Activated naive CD8-positive, alpha-beta T cell treated with anti-CD3 and anti-CD28 coated beads, Interleukin-2, amount 50 U/mL, for 24 hours (primary cell): ENCODE measurements around the gene SHISA4.
"Not testable (repeated sequence)": the region's sequence is repeated elsewhere in the genome, so short reads cannot be mapped to it uniquely, and the experiment has no call there.

Experiments used
- ATAC-seq: fragments of 150-1000 bp; cut with Tn5 transposase; one replicate; pipeline ENCODE4 v1.10.0; 2021
- DNase-seq: peaks from one replicate; pipeline ENCODE4 v3.0.0; 2021
- H3K27ac Mint-ChIP-seq: one replicate; pipeline ENCODE4 v1.8.0; 2021; ENCODE audit warnings: mild to moderate bottlenecking, mixed read lengths
- H3K27me3 Mint-ChIP-seq: one replicate; pipeline ENCODE4 v1.8.0; 2021; ENCODE audit warnings: mixed read lengths
- H3K36me3 Mint-ChIP-seq: one replicate; pipeline ENCODE4 v1.8.0; 2021; ENCODE audit warnings: low read depth, mixed read lengths
- H3K4me1 Mint-ChIP-seq: one replicate; pipeline ENCODE4 v1.8.0; 2021; ENCODE audit warnings: mixed read lengths
- H3K4me3 Mint-ChIP-seq: one replicate; pipeline ENCODE4 v1.8.0; 2021; ENCODE audit warnings: mild to moderate bottlenecking, moderate library complexity, mixed read lengths
- H3K9me3 Mint-ChIP-seq: one replicate; pipeline ENCODE4 v1.8.0; 2021; ENCODE audit warnings: mixed read lengths

The SHISA4 gene

GRCh38 chr1:201888282-201889089 lies at the start of gene SHISA4:
Gene SHISA4, plus strand, starts transcription at chr1:201888898. Its CDS starts 97 bp downstream, at chr1:201888995.
- Mint-ChIP-seq H3K27ac (no peak within 1 kb of the TSS), H3K4me1 (peaks cover 6% of the 10 kb centered on the region), H3K4me3 (peak within 1 kb of the TSS; percentile 51), H3K36me3 (no peaks in the 10 kb centered on the region), H3K9me3 (no peaks in the 10 kb centered on the region), H3K27me3 (peaks cover 34% of the 10 kb centered on the region)
- peak; percentile 21 for ATAC-seq
- no peak for DNase-seq

DNA sequence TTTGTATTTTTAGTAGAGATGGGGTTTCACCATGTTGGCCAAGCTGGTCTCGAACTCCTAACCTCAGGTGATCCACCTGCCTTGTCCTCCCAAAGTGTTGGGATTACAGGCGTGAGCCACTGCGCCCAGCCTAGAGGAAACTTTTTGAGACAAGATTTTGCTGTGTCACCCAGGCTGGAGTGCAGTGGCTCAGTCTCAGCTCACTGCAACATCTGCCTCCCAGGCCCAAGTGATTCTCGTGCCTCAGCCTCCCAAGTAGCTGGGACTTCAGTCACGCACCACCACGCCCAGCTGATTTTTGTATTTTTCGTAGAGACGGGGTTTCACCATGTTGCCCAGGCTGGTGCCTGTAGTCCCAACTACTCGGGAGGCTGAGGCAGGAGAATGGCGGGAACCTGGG lies 49.6 kb upstream of the SHISA4 start:
- not testable (repeated sequence) for H3K27me3 Mint-ChIP-seq, H3K9me3 Mint-ChIP-seq, ATAC-seq, H3K27ac Mint-ChIP-seq, DNase-seq, H3K4me3 Mint-ChIP-seq
- peaks cover 28% of the 10 kb centered on the region for H3K4me1 Mint-ChIP-seq
- H3K36me3 Mint-ChIP-seq, result peaks cover 20% of the 10 kb centered on the region

DNA sequence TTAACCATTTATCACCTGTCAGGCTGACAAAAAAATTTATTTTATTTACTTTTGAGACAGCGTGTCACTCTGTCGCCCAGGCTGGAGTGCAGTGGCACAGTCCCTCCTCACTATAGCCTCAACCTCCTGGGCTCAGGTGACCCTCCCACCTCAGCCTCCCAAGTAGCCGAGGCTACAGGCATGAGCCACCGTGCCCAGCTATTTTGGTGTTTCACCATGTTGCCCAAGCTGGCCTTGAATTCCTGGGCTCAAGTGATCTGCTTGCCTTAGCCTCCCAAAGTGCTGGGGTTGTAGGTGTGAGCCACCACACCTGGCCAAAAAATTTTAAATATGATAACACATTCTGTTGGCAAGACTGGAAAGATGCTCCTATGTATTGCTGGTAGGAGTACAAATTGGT lies 48.6 kb upstream of the SHISA4 start:
- Mint-ChIP-seq H3K36me3 (peaks cover 17% of the 10 kb centered on the region), H3K4me1 (peaks cover 29% of the 10 kb centered on the region), H3K4me3 (no peak overlapping the region), H3K9me3 (no peaks in the 10 kb centered on the region), H3K27me3 (no peaks in the 10 kb centered on the region), H3K27ac (no peak overlapping the region)
- no peak for DNase-seq
- ATAC-seq, result no peak

GRCh38 chr1:201840490-201840889 lies 48.2 kb upstream of the SHISA4 start:
- ATAC-seq, result no peak
- Mint-ChIP-seq H3K4me3 (no peak overlapping the region), H3K36me3 (peaks cover 13% of the 10 kb centered on the region), H3K27me3 (no peaks in the 10 kb centered on the region), H3K4me1 (peaks cover 29% of the 10 kb centered on the region), H3K27ac (no peak overlapping the region), H3K9me3 (no peaks in the 10 kb centered on the region)
- DNase-seq, result no peak

DNA sequence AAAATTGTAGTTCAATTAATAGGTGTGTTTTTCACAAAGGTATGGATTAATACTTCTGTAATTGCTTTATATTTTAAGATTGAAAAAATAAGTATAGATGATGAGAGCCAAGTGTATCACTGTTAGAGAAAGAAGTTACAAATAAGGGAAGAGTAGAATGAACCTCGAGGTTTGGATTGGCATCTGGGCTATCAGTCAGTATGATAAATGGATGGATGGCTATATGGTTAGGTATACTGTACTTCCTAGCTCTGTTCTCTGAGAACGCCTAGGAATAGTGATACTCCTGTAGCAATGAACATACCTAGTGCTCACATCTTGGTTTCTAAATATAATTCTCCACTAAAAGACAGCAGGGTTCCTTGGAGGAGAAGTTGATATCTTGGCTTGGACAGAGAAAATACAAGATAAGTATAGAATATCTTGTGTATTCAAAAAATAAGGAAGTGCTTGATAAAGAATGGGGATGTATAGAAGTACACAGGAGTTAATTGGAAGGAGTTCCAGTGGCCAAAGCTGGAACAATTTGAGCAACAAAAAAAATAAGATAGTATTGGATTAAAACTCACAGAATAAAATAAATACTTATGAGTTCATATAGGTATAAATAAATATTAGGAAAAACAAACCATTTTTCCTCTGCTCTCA lies 47.3 kb upstream of the SHISA4 start:
- ATAC-seq, result no peak
- Mint-ChIP-seq H3K36me3 (peaks cover 8% of the 10 kb centered on the region), H3K4me3 (no peak overlapping the region), H3K9me3 (no peaks in the 10 kb centered on the region), H3K27me3 (no peaks in the 10 kb centered on the region), H3K4me1 (peaks cover 27% of the 10 kb centered on the region), H3K27ac (no peak overlapping the region)
- DNase-seq, result no peak

DNA sequence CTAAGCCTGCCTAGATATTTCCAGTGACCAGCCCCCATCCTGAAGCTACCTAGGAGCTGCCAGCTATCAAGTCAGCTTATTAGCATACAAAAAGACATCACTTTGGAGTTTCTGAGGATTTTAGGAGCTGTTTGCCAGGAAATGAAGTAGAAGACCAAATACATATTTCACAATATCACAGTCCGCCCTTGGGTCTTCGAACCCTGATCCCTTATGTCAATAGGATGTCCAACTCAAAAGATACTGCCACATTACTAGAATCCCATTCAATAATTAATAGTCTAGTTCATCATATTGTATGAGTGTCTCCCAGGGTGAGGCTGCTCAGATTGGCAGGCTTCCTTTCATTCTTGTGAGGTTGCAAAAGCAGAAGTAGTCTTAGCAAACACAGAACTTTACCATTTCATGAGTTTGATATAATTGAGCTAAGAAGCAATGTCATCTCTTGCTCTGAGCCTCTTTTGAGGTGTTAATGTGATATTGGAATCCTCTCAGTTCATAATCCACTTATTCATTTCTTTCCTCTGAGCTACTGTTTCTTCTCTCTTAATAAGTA lies 46.1 kb upstream of the SHISA4 start:
- ATAC-seq, result no peak
- Mint-ChIP-seq H3K4me1 (peaks cover 29% of the 10 kb centered on the region), H3K9me3 (no peaks in the 10 kb centered on the region), H3K27me3 (no peaks in the 10 kb centered on the region), H3K36me3 (peaks cover 10% of the 10 kb centered on the region), H3K27ac (no peak overlapping the region), H3K4me3 (no peak overlapping the region)
- DNase-seq, result no peak

- DNase-seq, result no peak
- Mint-ChIP-seq H3K9me3 (no peaks in the 10 kb centered on the region), H3K36me3 (peaks cover 23% of the 10 kb centered on the region), H3K27ac (no peak overlapping the region), H3K27me3 (no peaks in the 10 kb centered on the region), H3K4me1 (peaks cover 20% of the 10 kb centered on the region), H3K4me3 (no peak overlapping the region)
- ATAC-seq, result peak; percentile 73
Observed at GRCh38 chr1:201845331-201846083, 43.2 kb upstream of the SHISA4 start.

DNA sequence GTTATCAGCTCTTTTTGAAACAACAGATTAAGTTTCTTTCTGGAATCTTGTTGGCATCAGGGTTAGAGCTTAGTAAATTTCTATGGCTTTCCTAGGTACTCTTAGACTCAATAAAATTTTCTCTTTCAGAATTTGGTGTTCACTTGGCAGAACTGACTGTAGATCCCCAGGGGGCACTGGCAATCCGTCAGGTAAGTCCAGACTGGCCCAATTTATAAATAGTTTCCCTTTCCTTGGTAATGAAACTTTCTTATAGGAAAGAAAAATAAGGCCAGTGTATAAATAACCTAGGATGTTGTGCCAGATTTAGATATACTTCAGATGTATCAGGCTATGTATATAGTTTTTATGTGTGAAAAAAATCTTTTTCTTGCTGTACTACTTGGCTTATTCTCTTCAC lies 41.5 kb upstream of the SHISA4 start:
- ATAC-seq (no peak), DNase-seq (no peak)
- no peak overlapping the region for H3K27ac Mint-ChIP-seq
- H3K4me1 Mint-ChIP-seq, result peaks cover 17% of the 10 kb centered on the region
- peaks cover 32% of the 10 kb centered on the region for H3K36me3 Mint-ChIP-seq
- no peaks in the 10 kb centered on the region for H3K27me3 Mint-ChIP-seq
- no peak overlapping the region for H3K4me3 Mint-ChIP-seq
- no peaks in the 10 kb centered on the region for H3K9me3 Mint-ChIP-seq

- peaks cover 17% of the 10 kb centered on the region for H3K4me1 Mint-ChIP-seq
- peaks cover 39% of the 10 kb centered on the region for H3K36me3 Mint-ChIP-seq
- DNase-seq, result no peak
- ATAC-seq, result no peak
- H3K4me3 Mint-ChIP-seq, result no peak overlapping the region
- H3K27me3 Mint-ChIP-seq, result no peaks in the 10 kb centered on the region
- no peak overlapping the region for H3K27ac Mint-ChIP-seq
- no peaks in the 10 kb centered on the region for H3K9me3 Mint-ChIP-seq
Observed at GRCh38 chr1:201848230-201848629, 40.5 kb upstream of the SHISA4 start.

DNA sequence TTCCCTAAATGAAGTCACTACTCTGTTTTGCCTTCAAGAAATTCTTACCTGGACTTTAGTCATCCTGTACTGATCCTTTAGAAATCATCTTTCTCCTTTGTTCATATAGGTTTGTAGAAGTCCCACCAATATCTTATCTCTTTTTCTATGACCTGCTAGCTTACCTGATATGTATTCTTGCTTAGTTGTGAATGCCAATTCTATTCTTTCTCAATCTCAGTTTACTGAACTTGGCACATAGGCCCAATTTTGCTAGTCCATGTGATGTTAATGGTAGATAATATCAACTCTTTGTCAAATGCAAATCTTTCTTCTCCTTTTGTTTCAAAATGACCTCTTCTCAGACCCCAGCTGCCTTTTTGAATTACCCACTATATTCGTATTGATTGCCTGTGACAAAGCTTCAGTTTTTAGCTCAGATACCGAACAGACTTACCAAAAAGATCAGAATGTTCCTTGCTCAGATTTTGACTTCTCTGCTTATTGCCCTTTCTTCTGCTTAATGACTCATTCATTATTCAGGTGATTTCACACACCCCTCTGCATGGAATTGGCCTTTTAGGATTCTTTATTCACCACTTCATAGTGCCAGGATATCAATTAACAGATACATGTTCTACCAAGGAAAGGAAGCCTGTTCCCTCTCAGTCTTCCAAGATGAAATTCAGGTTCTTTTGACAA lies 39.2 kb upstream of the SHISA4 start:
- no peak for DNase-seq
- no peaks in the 10 kb centered on the region for H3K9me3 Mint-ChIP-seq
- peak overlapping the region; percentile 5 for H3K27ac Mint-ChIP-seq
- peaks cover 49% of the 10 kb centered on the region for H3K36me3 Mint-ChIP-seq
- H3K4me1 Mint-ChIP-seq, result peaks cover 12% of the 10 kb centered on the region
- ATAC-seq, result no peak
- H3K4me3 Mint-ChIP-seq, result no peak overlapping the region
- no peaks in the 10 kb centered on the region for H3K27me3 Mint-ChIP-seq

DNA sequence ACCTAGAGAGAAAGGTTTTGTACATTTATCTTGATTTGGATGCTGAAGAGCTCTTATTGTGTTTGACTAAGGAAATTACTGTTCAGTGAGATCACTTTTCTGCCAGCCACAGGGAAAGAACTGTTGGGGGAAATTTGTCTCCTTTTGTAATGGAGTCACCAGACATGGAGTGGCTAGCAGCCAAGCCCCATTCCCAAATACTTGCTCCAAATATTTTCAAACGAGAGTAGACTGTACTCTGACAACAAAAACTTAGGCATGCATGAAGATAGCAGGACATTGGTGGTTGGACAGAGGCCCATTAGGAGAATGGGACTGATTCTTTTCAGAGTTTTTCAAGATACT lies 38.7 kb upstream of the SHISA4 start:
- Mint-ChIP-seq H3K4me1 (peaks cover 10% of the 10 kb centered on the region), H3K36me3 (peaks cover 54% of the 10 kb centered on the region), H3K4me3 (no peak overlapping the region), H3K27ac (peak overlapping the region; percentile 5), H3K27me3 (no peaks in the 10 kb centered on the region), H3K9me3 (no peaks in the 10 kb centered on the region)
- no peak for ATAC-seq
- DNase-seq, result no peak

DNA sequence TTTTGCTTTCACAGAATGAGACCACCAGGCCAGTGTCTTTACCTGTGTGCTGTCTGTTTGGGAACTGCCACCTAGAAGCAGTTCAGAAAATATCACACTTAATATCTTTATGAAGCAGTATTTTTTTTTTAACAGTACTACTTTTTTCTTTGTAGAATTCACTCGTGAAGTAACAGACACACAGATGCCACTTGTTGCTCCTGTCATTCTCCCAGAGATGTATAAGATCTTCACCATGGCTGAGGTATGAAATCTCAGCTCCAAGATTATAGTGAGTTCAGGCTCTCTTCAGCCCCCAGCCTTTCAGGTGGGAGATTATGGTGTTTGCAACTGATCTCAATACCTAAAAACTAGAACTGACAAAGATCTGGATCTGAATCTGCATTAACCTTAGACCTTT lies 36.7 kb upstream of the SHISA4 start:
- no peak for DNase-seq

DNA sequence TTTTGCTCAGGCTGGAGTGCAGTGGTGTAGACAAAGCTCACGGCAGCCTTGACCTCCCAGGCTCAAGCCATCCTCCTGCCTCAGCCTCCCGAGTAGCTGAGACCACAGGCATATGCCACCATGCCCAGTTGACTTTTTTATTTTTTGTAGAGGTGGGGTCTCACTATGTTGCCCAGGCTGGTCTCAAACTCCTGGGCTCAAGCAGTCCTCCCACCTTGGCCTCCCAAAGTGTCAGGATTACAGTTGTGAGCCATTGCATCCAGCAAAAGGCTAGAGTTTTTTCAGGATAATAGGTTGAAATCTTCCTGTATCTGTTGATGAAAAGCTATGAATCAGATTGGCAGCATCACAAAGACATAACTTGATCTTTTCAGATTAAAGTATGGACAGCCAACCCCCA lies 32.0 kb upstream of the SHISA4 start:
- H3K9me3 Mint-ChIP-seq, DNase-seq, H3K4me3 Mint-ChIP-seq, H3K27me3 Mint-ChIP-seq, H3K27ac Mint-ChIP-seq, H3K4me1 Mint-ChIP-seq, ATAC-seq: not testable (repeated sequence)
- H3K36me3 Mint-ChIP-seq, result peaks cover 71% of the 10 kb centered on the region

More for the DNA sequence above, 36.7 kb upstream of the SHISA4 start:
- H3K27ac Mint-ChIP-seq, result no peak overlapping the region
- peaks cover 4% of the 10 kb centered on the region for H3K4me1 Mint-ChIP-seq
- H3K36me3 Mint-ChIP-seq, result peaks cover 69% of the 10 kb centered on the region
- H3K9me3 Mint-ChIP-seq, result no peaks in the 10 kb centered on the region
- H3K4me3 Mint-ChIP-seq, result no peak overlapping the region
- H3K27me3 Mint-ChIP-seq, result no peaks in the 10 kb centered on the region
- ATAC-seq, result no peak

GRCh38 chr1:201859424-201859823 lies 29.3 kb upstream of the SHISA4 start:
- H3K4me1 Mint-ChIP-seq, result no peaks in the 10 kb centered on the region

More at GRCh38 chr1:201859424-201859823, 29.3 kb upstream of the SHISA4 start:
- peaks cover 62% of the 10 kb centered on the region for H3K36me3 Mint-ChIP-seq
- H3K4me3 Mint-ChIP-seq, result no peak overlapping the region
- H3K9me3 Mint-ChIP-seq, result no peaks in the 10 kb centered on the region
- no peak overlapping the region for H3K27ac Mint-ChIP-seq
- no peak for ATAC-seq
- H3K27me3 Mint-ChIP-seq, result no peaks in the 10 kb centered on the region
- no peak for DNase-seq
